GM18502 (cell line): ENCODE measurements around the gene KLF11.
"Not testable (repeated sequence)": the region's sequence is repeated elsewhere in the genome, so short reads cannot be mapped to it uniquely, and the experiment has no call there.

Experiments used
- ATAC-seq: cut with Tn5 transposase; IDR thresholded peaks from one replicate; pipeline ENCODE4 v1.9.1; 2021; ENCODE audit warnings: mild to moderate bottlenecking; ENCODE audit not compliant: unreplicated experiment, poor library complexity

Gene KLF11

GRCh38 chr2:10079870-10080535, 36.7 kb downstream of the KLF11 start, which contains the start of gene CYS1:
Gene CYS1 (minus strand): TSS chr2:10080411. CDS start chr2:10080223, 188 bp downstream.
- ATAC-seq = peak; percentile 36

- ATAC-seq = peak; percentile 30
Measured at GRCh38 chr2:10080536-10081304, 37.4 kb downstream of the KLF11 start.

GRCh38 chr2:10083046-10083445, 39.7 kb downstream of the KLF11 start:
- no peak for ATAC-seq

GRCh38 chr2:10083692-10084211, 40.4 kb downstream of the KLF11 start:
- ATAC-seq = no peak

- no peak for ATAC-seq
Measured at GRCh38 chr2:10084223-10084865, 41.0 kb downstream of the KLF11 start.

- no peak for ATAC-seq
Measured at GRCh38 chr2:10085043-10085667, 41.8 kb downstream of the KLF11 start.

GRCh38 chr2:10085668-10086059, 42.3 kb downstream of the KLF11 start:
- ATAC-seq = no peak

GRCh38 chr2:10086950-10087349, 43.6 kb downstream of the KLF11 start:
- no peak for ATAC-seq

- no peak for ATAC-seq
Measured at GRCh38 chr2:10087360-10087759, 44.0 kb downstream of the KLF11 start.

- no peak for ATAC-seq
Measured at GRCh38 chr2:10089565-10090190, 46.3 kb downstream of the KLF11 start.

- ATAC-seq = no peak
Measured at GRCh38 chr2:10091182-10091888, 48.0 kb downstream of the KLF11 start.

- ATAC-seq = not testable (repeated sequence)
Measured at GRCh38 chr2:10091889-10092244, 48.5 kb downstream of the KLF11 start.

- no peak for ATAC-seq
Measured at GRCh38 chr2:10094271-10094814, 51.0 kb downstream of the KLF11 start.

GRCh38 chr2:10095175-10095574, 51.8 kb downstream of the KLF11 start:
- no peak for ATAC-seq

GRCh38 chr2:10096641-10097040, 53.3 kb downstream of the KLF11 start:
- ATAC-seq = no peak

- ATAC-seq = peak; percentile 86
Measured at GRCh38 chr2:10097352-10098148, 54.2 kb downstream of the KLF11 start.

GRCh38 chr2:10101491-10101890, 58.1 kb downstream of the KLF11 start:
- no peak for ATAC-seq

- no peak for ATAC-seq
Measured at GRCh38 chr2:10103179-10103578, 59.8 kb downstream of the KLF11 start.
